DOHH2 (cell line): ENCODE measurements around the gene DACT2.

Source experiments
- H3F3A ChIP-seq: fragments of 200-600 bp; sonication (generic), shearing (Covaris generic); 2 replicates; pipeline ENCODE4 v1.6.0; 2016; ENCODE audit warnings: antibody characterized with exemption, mild to moderate bottlenecking; ENCODE audit not compliant: control insufficient read depth, insufficient read depth
- H3K27ac ChIP-seq: fragments of 200-600 bp; sonication (generic); 2 replicates; pipeline ENCODE4 v1.5.1; 2014; ENCODE audit warnings: low read depth, mild to moderate bottlenecking, low read length, moderate library complexity
- H3K27me3 ChIP-seq: fragments of 200-600 bp; sonication (generic); 2 replicates; pipeline ENCODE4 v1.6.1; 2014; ENCODE audit warnings: mild to moderate bottlenecking, low read length, mixed read lengths; ENCODE audit not compliant: control insufficient read depth
- H3K36me3 ChIP-seq: fragments of 200-600 bp; sonication (generic); 2 replicates; pipeline ENCODE4 v1.6.1; 2014; ENCODE audit warnings: mild to moderate bottlenecking, low read length, moderate library complexity, mixed read lengths; ENCODE audit not compliant: control insufficient read depth
- H3K4me1 ChIP-seq: fragments of 200-600 bp; sonication (generic); 2 replicates; pipeline ENCODE4 v1.6.1; 2014; ENCODE audit warnings: mild to moderate bottlenecking, low read length, mixed read lengths; ENCODE audit not compliant: control insufficient read depth
- H3K4me2 ChIP-seq: fragments of 200-600 bp; sonication (generic); 2 replicates; pipeline ENCODE4 v1.6.0; 2014; ENCODE audit warnings: mild to moderate bottlenecking, low read length, moderate library complexity
- H3K4me3 ChIP-seq: fragments of 200-600 bp; sonication (generic); 2 replicates; pipeline ENCODE4 v1.5.1; 2014; ENCODE audit warnings: mild to moderate bottlenecking, low read length, mixed read lengths
- H3K79me2 ChIP-seq: fragments of 200-600 bp; sonication (generic); 2 replicates; pipeline ENCODE4 v1.6.1; 2014; ENCODE audit warnings: mild to moderate bottlenecking, low read length, mixed read lengths; ENCODE audit not compliant: control insufficient read depth
- H3K9me2 ChIP-seq: fragments of 200-600 bp; sonication (generic); replicated peaks from 2 replicates; pipeline ENCODE4 v1.6.1; 2014; ENCODE audit warnings: mild to moderate bottlenecking, low read length, mixed read lengths; ENCODE audit not compliant: control insufficient read depth
- H3K9me3 ChIP-seq: fragments of 200-600 bp; sonication (generic); 2 replicates; pipeline ENCODE4 v1.6.1; 2014; ENCODE audit warnings: antibody characterized with exemption, low read length, mixed read lengths; ENCODE audit not compliant: control insufficient read depth, insufficient read depth
- H4K20me1 ChIP-seq: fragments of 200-600 bp; sonication (generic); 2 replicates; pipeline ENCODE4 v1.6.0; 2014; ENCODE audit warnings: low read depth, mild to moderate bottlenecking, antibody characterized with exemption, low read length, moderate library complexity; ENCODE audit not compliant: control insufficient read depth, insufficient read depth
- CTCF ChIP-seq: fragments of 200-600 bp; sonication (generic); IDR thresholded peaks from one replicate; pipeline ENCODE4 v1.5.1; 2014; ENCODE audit warnings: antibody characterized with exemption, mild to moderate bottlenecking, low read depth, low read length; ENCODE audit not compliant: poor library complexity, severe bottlenecking
- EZH2phosphoT487 ChIP-seq: fragments of 200-600 bp; sonication (generic); IDR thresholded peaks from 2 replicates; pipeline ENCODE4 v1.6.1; 2017; ENCODE audit warnings: borderline replicate concordance, mild to moderate bottlenecking, antibody characterized with exemption, low read length, moderate library complexity, mixed read lengths

Gene DACT2

GRCh38 chr6:168311410-168312124 is 8.0 kb downstream of the DACT2 start:
- TF ChIP-seq EZH2phosphoT487 (no peak), CTCF (no peak)
- no peak overlapping the region for H3K4me2 ChIP-seq
- no peaks in the 10 kb centered on the region for H3K79me2 ChIP-seq
- H4K20me1 ChIP-seq = no peaks in the 10 kb centered on the region
- peaks cover 19% of the 10 kb centered on the region; the same call in 1 of the 2 replicates for H3K9me3 ChIP-seq
- no peak overlapping the region for H3K4me3 ChIP-seq
- H3K27ac ChIP-seq = no peak overlapping the region
- no peaks in the 10 kb centered on the region for H3F3A ChIP-seq
- H3K27me3 ChIP-seq = no peaks in the 10 kb centered on the region
- H3K36me3 ChIP-seq = no peaks in the 10 kb centered on the region
- H3K9me2 ChIP-seq = no peaks in the 10 kb centered on the region
- H3K4me1 ChIP-seq = no peaks in the 10 kb centered on the region

- TF ChIP-seq EZH2phosphoT487 = no peak
- TF ChIP-seq CTCF = no peak
- H3K27me3 ChIP-seq = no peaks in the 10 kb centered on the region
- no peaks in the 10 kb centered on the region for H4K20me1 ChIP-seq
- H3F3A ChIP-seq = no peaks in the 10 kb centered on the region
- H3K36me3 ChIP-seq = no peaks in the 10 kb centered on the region
- H3K4me3 ChIP-seq = no peak overlapping the region
- H3K9me2 ChIP-seq = no peaks in the 10 kb centered on the region
- H3K4me2 ChIP-seq = no peak overlapping the region
- H3K4me1 ChIP-seq = no peaks in the 10 kb centered on the region
- H3K9me3 ChIP-seq = peaks cover 19% of the 10 kb centered on the region; the same call in 1 of the 2 replicates
- H3K79me2 ChIP-seq = no peaks in the 10 kb centered on the region
- H3K27ac ChIP-seq = no peak overlapping the region
These were observed 8.6 kb downstream of the DACT2 start for GRCh38 chr6:168310945-168311344.

GRCh38 chr6:168310403-168310802 is 9.2 kb downstream of the DACT2 start:
- Histone ChIP-seq H3K4me1 (no peaks in the 10 kb centered on the region), H3K9me3 (peaks cover 16% of the 10 kb centered on the region; the same call in 1 of the 2 replicates), H3F3A (no peaks in the 10 kb centered on the region), H3K4me3 (no peak overlapping the region), H3K4me2 (no peak overlapping the region), H3K36me3 (no peaks in the 10 kb centered on the region), H3K27ac (no peak overlapping the region), H3K27me3 (no peaks in the 10 kb centered on the region), H3K79me2 (no peaks in the 10 kb centered on the region), H3K9me2 (no peaks in the 10 kb centered on the region), H4K20me1 (no peaks in the 10 kb centered on the region)
- TF ChIP-seq CTCF (no peak), EZH2phosphoT487 (no peak)
